ENCODE results near the gene CARMIL1.

DNA sequence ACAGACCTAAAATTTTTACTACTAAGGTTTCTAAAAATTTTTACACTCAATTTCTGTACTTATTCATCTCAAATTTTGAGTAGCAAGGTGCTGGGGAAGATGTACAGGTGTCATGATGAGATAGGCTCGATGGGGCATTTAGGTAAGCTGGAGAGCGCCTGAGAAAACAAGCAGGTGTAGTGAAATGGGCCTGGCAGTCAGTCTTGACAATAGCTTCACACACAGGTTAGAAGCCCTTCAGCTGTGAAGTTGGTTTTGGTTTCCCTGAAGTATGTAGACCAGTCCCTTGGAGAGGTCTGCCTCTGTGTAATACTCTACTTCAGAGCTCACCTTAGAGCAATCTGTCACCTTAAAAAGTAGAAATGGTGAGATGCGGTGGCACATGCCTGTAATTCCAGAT is 228.9 kb downstream of the CARMIL1 start:
- TF ChIP-seq CTCF (IDR thresholded peaks at IDR 0.05) (no peak), POLR2A (IDR thresholded peaks at IDR 0.05) (no peak)

Data from heart left ventricle (tissue), 13 donors.